HG03066 (cell line): ENCODE results near the gene VGLL1.

ENCODE experiments used
- ATAC-seq: cut with Tn5 transposase; IDR thresholded peaks from one replicate; pipeline ENCODE4 v1.9.1; 2021; ENCODE audit warnings: low read depth; ENCODE audit not compliant: unreplicated experiment

Gene VGLL1

GRCh38 chrX:136531951-136532350 is at the start of gene VGLL1:
Gene VGLL1, plus strand, starts transcription at chrX:136532215. Its CDS starts 3,806 bp downstream, at chrX:136536021.
- ATAC-seq = no peak

- no peak for ATAC-seq
Observed at GRCh38 chrX:136487647-136488046, 44.4 kb upstream of the VGLL1 start, which contains the start of gene BRS3. Gene BRS3, plus strand, starts transcription at chrX:136487947. Its CDS starts 168 bp downstream, at chrX:136488115.

- no peak for ATAC-seq
Observed at GRCh38 chrX:136488706-136489105, 43.3 kb upstream of the VGLL1 start.

- ATAC-seq = no peak
Observed at GRCh38 chrX:136491832-136492231, 40.2 kb upstream of the VGLL1 start.

- ATAC-seq = no peak
Observed at GRCh38 chrX:136493011-136493410, 39.0 kb upstream of the VGLL1 start.

GRCh38 chrX:136495043-136495442 is 37.0 kb upstream of the VGLL1 start:
- ATAC-seq = no peak

- no peak for ATAC-seq
Observed at GRCh38 chrX:136496186-136496763, 35.7 kb upstream of the VGLL1 start.

- peak; percentile 80 for ATAC-seq
Observed at GRCh38 chrX:136496764-136497555, 35.1 kb upstream of the VGLL1 start.

GRCh38 chrX:136497556-136498052 is 34.4 kb upstream of the VGLL1 start, which contains the start of gene HTATSF1:
Gene HTATSF1, plus strand, starts transcription at chrX:136497592. Its CDS starts 93 bp downstream, at chrX:136497685.
- peak; percentile 14 for ATAC-seq

- no peak for ATAC-seq
Observed at GRCh38 chrX:136519069-136519468, 12.9 kb upstream of the VGLL1 start.

GRCh38 chrX:136523770-136524169 is 8.2 kb upstream of the VGLL1 start:
- ATAC-seq = no peak

- ATAC-seq = no peak
Observed at GRCh38 chrX:136525738-136526606, 6.0 kb upstream of the VGLL1 start.

GRCh38 chrX:136528645-136529315 is 3.2 kb upstream of the VGLL1 start:
- ATAC-seq = no peak

GRCh38 chrX:136529795-136530194 is 2.2 kb upstream of the VGLL1 start:
- ATAC-seq = no peak

GRCh38 chrX:136534131-136534530 is 2.1 kb downstream of the VGLL1 start:
- no peak for ATAC-seq

- no peak for ATAC-seq
Observed at GRCh38 chrX:136538811-136539210, 6.8 kb downstream of the VGLL1 start.

GRCh38 chrX:136540226-136540625 is 8.2 kb downstream of the VGLL1 start:
- no peak for ATAC-seq

GRCh38 chrX:136541294-136541693 is 9.3 kb downstream of the VGLL1 start:
- ATAC-seq = no peak

- no peak for ATAC-seq
Observed at GRCh38 chrX:136542281-136542680, 10.3 kb downstream of the VGLL1 start.

GRCh38 chrX:136546371-136546781 is 14.4 kb downstream of the VGLL1 start:
- no peak for ATAC-seq
